ENCODE data around the gene CD2.

CD2 gene

DNA sequence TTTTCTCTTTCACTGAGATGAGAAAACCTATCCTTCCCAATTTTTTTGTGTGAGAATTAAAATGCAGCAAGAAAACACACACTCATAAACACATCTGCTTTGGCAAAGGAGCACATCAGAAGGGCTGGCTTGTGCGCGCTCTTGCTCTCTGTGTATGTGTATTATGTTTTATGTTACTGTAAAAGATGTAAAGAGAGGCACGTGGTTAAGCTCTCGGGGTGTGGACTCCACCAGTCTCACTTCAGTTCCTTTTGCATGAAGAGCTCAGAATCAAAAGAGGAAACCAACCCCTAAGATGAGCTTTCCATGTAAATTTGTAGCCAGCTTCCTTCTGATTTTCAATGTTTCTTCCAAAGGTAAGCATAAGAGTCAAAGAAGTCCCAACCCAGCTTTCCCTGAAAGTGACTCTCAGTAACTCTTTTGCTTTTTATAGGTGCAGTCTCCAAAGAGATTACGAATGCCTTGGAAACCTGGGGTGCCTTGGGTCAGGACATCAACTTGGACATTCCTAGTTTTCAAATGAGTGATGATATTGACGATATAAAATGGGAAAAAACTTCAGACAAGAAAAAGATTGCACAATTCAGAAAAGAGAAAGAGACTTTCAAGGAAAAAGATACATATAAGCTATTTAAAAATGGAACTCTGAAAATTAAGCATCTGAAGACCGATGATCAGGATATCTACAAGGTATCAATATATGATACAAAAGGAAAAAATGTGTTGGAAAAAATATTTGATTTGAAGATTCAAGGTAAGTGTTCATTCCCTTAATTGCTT lies at the start of gene CD2:
TSS of gene CD2 (plus strand) at position 233 of the 780 bp plus-strand sequence. CDS start at position 296, 63 bp downstream.
- DNase-seq, result peak; percentile 57

- no peak for DNase-seq
Observed at GRCh38 chr1:116706123-116706522, 48.1 kb upstream of the CD2 start.

GRCh38 chr1:116706841-116707240 lies 47.4 kb upstream of the CD2 start:
- DNase-seq, result no peak

DNA sequence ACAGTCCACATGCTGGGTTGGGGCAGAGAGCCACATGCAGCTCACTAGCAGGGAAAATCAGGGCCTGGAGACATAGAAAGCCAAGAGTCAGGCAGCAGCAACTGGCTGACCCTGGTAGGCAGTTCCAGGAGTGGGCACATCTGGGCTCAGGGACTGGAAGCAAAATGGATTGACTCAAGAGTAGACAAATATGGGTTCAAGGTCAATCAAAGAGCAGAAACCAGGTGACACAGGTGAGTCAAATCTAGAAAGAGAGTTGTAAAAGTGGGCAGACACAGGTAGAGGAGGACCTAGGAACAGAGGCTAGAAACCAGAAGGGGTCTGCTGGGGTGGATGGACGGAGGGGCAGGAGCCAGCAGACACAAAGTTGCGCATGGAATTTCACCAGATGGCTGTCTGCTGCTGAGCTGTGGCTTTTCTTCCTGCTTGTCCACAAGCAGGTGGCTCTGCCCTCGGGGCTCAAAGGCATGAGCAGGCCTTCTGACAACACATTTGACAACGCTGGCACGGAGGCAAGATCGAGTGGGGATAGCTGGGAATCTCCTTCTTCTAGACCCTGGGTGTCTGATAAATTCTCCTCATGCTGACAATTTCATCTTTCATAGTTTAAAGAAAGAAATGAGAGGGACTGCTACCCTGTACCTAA lies 45.9 kb upstream of the CD2 start:
- no peak for DNase-seq

DNA sequence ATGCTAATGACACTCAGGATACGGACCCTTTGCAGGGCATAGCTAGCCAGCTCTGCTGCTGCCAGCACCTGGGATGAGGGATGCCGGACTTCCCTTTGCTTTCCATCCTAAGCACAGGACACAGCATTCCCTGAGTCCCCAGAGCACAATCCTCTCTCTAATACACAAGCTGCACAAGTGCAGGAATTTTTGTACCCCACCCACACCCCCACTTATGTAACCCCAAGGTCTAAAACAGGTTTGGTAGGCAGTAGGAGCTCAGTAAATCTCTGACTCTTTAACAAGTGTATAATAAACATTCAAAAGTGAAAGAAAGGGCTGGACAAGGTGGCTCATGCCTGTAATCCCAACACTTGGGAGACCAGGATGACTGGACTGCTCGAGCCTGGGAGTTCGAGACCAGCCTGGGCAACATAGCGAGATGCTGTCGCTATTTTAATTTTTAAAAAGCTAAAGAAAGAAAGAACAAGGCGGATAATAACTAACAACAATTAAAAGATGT lies 44.5 kb upstream of the CD2 start:
- no peak for DNase-seq

GRCh38 chr1:116710420-116711262 lies 43.6 kb upstream of the CD2 start:
- DNase-seq, result no peak

- peak; percentile 23 for DNase-seq
Observed at GRCh38 chr1:116711263-116711840, 42.9 kb upstream of the CD2 start.

- no peak for DNase-seq
Observed at GRCh38 chr1:116712510-116712909, 41.7 kb upstream of the CD2 start.

- no peak for DNase-seq
Observed at GRCh38 chr1:116713474-116713873, 40.8 kb upstream of the CD2 start.

DNA sequence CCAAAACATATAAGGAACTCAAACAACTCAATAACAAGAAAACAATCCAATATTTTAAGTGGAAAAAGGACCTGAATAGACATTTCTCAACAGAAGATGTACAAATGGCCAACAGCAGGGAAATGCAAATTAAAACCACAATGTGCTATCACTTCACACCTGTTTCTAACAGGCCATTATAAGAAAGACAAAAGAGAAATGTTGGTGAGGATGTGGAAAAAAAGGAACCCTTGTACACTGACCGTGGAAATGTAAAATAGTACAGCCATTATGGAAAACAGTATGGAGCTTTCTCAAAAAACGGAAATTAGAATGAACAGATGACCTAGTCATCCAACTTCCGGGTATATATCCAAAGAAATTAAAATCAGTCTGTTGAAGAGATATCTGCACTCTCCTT lies 37.8 kb upstream of the CD2 start:
- DNase-seq, result no peak

- no peak for DNase-seq
Observed at GRCh38 chr1:116717318-116717717, 36.9 kb upstream of the CD2 start.

DNA sequence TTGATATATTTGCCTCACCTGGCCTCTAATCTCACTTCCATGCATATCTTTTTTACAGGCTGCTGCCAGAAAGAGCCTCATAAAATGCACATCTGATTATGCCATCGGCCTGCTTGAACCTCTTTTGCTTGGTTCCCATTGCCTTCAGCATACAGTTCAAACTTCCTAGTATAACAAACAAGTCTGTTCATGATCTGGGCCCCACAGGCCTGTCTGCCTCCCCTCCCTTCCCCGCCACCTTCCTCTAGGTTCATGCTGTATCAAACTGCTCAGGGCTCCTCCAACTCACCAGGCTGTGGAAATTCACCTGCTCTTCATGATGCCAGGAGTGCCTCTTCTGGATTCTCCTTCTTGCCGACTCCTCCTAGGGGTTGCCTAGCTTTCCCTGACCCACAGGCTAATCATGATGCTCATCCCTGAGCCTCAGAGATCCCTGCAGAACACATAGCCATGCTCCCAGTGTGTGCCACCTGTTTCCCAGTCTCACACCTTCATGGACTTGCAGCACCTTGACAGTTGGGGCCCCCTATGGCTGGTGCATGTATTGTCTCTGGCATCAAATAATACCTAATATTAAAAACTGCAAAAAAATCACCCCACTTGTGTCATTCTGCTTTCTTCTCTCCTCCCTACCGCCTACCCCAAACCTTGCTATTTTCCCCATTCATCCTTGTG lies 33.7 kb upstream of the CD2 start:
- no peak for DNase-seq

- DNase-seq, result no peak
Observed at GRCh38 chr1:116721039-116721405, 33.2 kb upstream of the CD2 start.

- DNase-seq, result no peak
Observed at GRCh38 chr1:116721451-116722007, 32.7 kb upstream of the CD2 start.

- no peak for DNase-seq
Observed at GRCh38 chr1:116722016-116722838, 32.0 kb upstream of the CD2 start.

DNA sequence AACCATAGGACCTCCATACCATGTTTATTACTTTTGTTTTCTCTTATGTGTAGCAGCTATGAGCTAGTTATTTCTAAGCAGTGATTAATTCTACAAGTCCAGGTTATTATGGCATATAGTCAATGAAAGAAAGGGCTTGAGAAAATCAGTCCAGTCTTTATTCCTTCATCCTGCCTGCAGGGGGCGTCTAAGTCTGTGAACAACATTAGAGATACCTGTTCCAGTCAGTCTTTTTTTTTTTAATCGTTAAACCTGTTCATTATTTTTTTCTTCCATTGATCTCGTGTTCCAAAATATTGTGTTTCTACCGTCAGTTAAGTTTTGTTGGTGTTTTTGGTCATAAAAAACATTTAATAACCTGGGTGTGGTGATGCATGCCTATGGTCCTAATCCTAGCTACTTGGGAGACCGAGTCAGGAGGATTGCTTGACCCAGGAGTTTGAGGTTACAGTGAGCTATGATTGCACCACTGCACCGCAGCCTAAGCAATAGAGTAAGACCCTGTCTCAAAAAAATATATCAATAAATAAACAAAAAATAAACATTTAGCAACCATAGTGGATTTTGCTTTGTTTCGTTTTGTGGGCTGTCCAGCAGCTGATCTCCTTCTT lies 29.4 kb upstream of the CD2 start:
- peak; percentile 83 for DNase-seq

GRCh38 chr1:116725798-116726197 lies 28.4 kb upstream of the CD2 start:
- DNase-seq, result no peak

- no peak for DNase-seq
Observed at GRCh38 chr1:116726872-116727820, 27.1 kb upstream of the CD2 start.

DNA sequence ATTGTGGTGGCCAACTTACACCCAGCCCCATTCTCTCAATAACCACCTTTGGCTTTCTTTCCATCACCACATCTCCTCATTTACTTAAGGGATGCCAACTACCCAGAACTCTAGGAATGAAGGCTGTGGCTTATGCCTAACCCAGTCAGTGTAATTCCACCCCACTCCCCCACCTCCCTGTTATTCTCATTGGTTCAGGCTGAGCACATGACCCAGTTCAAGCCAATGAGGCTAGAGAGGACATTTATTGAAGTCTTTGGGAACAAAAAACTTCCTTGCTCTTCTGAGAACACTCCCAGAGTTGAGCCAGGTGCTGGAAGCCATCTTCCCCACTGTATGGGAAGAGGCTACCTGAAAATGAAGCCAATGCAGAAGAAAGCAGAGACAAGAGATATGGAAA lies 22.8 kb upstream of the CD2 start:
- DNase-seq, result no peak

DNA sequence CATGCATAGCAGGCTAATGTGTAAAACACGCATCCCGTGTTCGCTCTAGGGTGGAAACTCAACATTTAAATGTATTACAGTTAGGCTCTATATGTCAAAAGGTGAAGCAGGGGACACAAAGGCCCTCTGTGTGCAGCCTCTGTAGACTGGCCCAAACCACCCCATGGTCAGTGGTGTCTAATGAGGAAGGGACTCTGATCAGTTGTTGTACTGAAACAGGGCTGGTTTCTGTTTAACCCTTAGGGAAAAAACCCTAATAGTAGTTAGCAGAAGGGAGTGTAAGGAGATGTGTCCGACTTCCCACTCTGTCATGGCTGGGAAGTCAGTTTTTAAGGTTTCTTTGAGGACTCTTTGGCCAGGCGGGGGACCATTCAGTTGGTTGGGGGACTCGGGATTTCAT lies 21.5 kb upstream of the CD2 start:
- no peak for DNase-seq
